ENCODE results near the gene ORC5.

ORC5 gene

GRCh38 chr7:104207731-104208420, at the start of gene ORC5:
ORC5 (minus strand) TSS chr7:104208013; CDS start chr7:104207904, 109 bp downstream.
- H3K4me3 ChIP-seq (ENCODE audit: low read depth, low read length): peak within 1 kb of the TSS; percentile 99
- TF ChIP-seq CTCF (conservative IDR thresholded peaks at IDR 0.05; ENCODE audit: low read depth, low read length): no peak
- peak; percentile 86 for DNase-seq (ENCODE audit: low read depth)

GRCh38 chr7:104255616-104256015, 47.8 kb upstream of the ORC5 start:
- H3K4me3 ChIP-seq (ENCODE audit: low read depth, low read length): no peak overlapping the region
- no peak for TF ChIP-seq CTCF (conservative IDR thresholded peaks at IDR 0.05; ENCODE audit: low read depth, low read length)
- DNase-seq (ENCODE audit: low read depth): no peak

- no peak overlapping the region for H3K4me3 ChIP-seq (ENCODE audit: low read depth, low read length)
- no peak for DNase-seq (ENCODE audit: low read depth)
- no peak for TF ChIP-seq CTCF (conservative IDR thresholded peaks at IDR 0.05; ENCODE audit: low read depth, low read length)
Measured at GRCh38 chr7:104255194-104255593, 47.4 kb upstream of the ORC5 start.

- H3K4me3 ChIP-seq (ENCODE audit: low read depth, low read length): no peak overlapping the region
- DNase-seq (ENCODE audit: low read depth): no peak
- TF ChIP-seq CTCF (conservative IDR thresholded peaks at IDR 0.05; ENCODE audit: low read depth, low read length): no peak
Measured at GRCh38 chr7:104254696-104255095, 46.9 kb upstream of the ORC5 start.

GRCh38 chr7:104252409-104253134, 44.8 kb upstream of the ORC5 start:
- peak; percentile 18 for DNase-seq (ENCODE audit: low read depth)
- peak; percentile 31 for TF ChIP-seq CTCF (conservative IDR thresholded peaks at IDR 0.05; ENCODE audit: low read depth, low read length)
- H3K4me3 ChIP-seq (ENCODE audit: low read depth, low read length): no peak overlapping the region

GRCh38 chr7:104242638-104243037, 34.8 kb upstream of the ORC5 start:
- DNase-seq (ENCODE audit: low read depth): no peak
- TF ChIP-seq CTCF (conservative IDR thresholded peaks at IDR 0.05; ENCODE audit: low read depth, low read length): no peak
- H3K4me3 ChIP-seq (ENCODE audit: low read depth, low read length): no peak overlapping the region

All from choroid plexus epithelial cell (primary cell).